Progenitor cell of endocrine pancreas (in vitro differentiated cells): ENCODE results near the gene PTPN21. TPM values are rescaled to one million over a fixed set of nuclear protein-coding genes. Genes with fewer than 3 reads are reported as not detected.

Experiments used
- DNase-seq: peaks from one replicate; pipeline ENCODE4 v3.0.0; 2021; ENCODE audit warnings: low spot score; ENCODE audit not compliant: unreplicated experiment
- H3K27ac Mint-ChIP-seq: 2 replicates; pipeline ENCODE4 v1.8.0; 2021; ENCODE audit warnings: mild to moderate bottlenecking, moderate library complexity, mixed read lengths
- H3K27me3 Mint-ChIP-seq: 2 replicates; pipeline ENCODE4 v1.8.0; 2021; ENCODE audit warnings: mixed read lengths
- H3K36me3 Mint-ChIP-seq: 2 replicates; pipeline ENCODE4 v1.8.0; 2022; ENCODE audit warnings: mixed read lengths; ENCODE audit not compliant: insufficient read depth
- H3K4me1 Mint-ChIP-seq: 2 replicates; pipeline ENCODE4 v1.8.0; 2021; ENCODE audit warnings: low read depth, mixed read lengths
- H3K4me3 Mint-ChIP-seq: 2 replicates; pipeline ENCODE4 v1.8.0; 2021; ENCODE audit warnings: low read depth, mild to moderate bottlenecking, moderate library complexity, mixed read lengths
- H3K9me3 Mint-ChIP-seq: 2 replicates; pipeline ENCODE4 v1.8.0; 2021; ENCODE audit warnings: low read depth, mixed read lengths
- total RNA-seq: library from RNA; stranded (reverse); gene quantifications from 2 replicates; pipeline ENCODE4 v1.2.1, GENCODE V29; 2021
- TF ChIP-seq, protein P1 (sequence below): fragments of 200-600 bp; sonication (generic); IDR thresholded peaks from one replicate; pipeline ENCODE4 v1.5.0; 2021; ENCODE audit warnings: antibody characterized with exemption, mild to moderate bottlenecking; ENCODE audit not compliant: unreplicated experiment

Gene PTPN21
- total RNA-seq, 1 donor from 2014 or later, result 40.0 TPM

DNA sequence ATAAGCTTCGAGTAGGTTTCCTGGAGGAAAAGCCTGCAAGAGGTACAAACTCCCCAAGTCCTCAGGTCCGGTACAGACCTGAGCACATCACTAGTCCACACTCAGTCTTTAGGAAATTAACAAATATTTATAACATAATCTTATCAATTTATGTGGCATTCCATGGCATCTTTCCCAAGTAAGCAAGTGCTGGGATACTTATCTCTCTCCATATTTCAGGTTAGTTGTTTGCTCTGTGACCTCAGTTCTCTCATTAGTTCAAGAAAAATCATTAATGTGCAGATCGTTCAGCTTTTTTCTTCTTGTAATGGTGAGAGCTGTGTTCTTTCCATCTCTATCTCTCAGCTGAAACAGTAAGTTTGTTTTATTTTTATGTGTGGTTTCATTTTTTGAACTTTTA lies 134.6 kb downstream of the PTPN21 start:
- Mint-ChIP-seq H3K4me1 (peaks cover 4% of the 10 kb centered on the region), H3K9me3 (peaks cover 16% of the 10 kb centered on the region), H3K27me3 (no peaks in the 10 kb centered on the region), H3K4me3 (no peak overlapping the region), H3K36me3 (peaks cover 42% of the 10 kb centered on the region), H3K27ac (peak overlapping the region; percentile 19)
- DNase-seq, result no peak
- TF ChIP-seq, protein P1, sequence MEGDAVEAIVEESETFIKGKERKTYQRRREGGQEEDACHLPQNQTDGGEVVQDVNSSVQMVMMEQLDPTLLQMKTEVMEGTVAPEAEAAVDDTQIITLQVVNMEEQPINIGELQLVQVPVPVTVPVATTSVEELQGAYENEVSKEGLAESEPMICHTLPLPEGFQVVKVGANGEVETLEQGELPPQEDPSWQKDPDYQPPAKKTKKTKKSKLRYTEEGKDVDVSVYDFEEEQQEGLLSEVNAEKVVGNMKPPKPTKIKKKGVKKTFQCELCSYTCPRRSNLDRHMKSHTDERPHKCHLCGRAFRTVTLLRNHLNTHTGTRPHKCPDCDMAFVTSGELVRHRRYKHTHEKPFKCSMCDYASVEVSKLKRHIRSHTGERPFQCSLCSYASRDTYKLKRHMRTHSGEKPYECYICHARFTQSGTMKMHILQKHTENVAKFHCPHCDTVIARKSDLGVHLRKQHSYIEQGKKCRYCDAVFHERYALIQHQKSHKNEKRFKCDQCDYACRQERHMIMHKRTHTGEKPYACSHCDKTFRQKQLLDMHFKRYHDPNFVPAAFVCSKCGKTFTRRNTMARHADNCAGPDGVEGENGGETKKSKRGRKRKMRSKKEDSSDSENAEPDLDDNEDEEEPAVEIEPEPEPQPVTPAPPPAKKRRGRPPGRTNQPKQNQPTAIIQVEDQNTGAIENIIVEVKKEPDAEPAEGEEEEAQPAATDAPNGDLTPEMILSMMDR, result no peak

DNA sequence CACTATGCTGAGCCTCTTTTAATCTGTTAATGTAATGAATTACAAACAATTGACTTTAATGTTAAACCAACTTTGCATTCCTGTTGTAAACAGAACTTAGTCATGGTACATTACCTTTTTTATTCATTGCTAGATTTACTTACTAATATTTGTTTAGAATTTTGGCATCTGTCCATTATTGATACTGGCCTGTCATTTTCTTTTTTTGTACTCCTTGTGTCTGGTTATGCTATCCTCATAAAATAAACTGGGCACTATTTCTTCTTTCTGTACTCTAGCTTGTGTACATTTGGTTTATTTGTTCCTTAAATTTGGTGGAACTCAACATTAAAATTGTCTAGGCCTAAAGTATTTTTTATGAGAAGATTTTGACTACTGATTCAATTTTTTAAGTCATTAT lies 137.2 kb downstream of the PTPN21 start:
- Mint-ChIP-seq H3K9me3 (peaks cover 39% of the 10 kb centered on the region), H3K27ac (no peak overlapping the region), H3K4me1 (peaks cover 4% of the 10 kb centered on the region), H3K36me3 (peaks cover 68% of the 10 kb centered on the region), H3K4me3 (no peak overlapping the region), H3K27me3 (no peaks in the 10 kb centered on the region)
- no peak for DNase-seq
- TF ChIP-seq, protein P1, result no peak

Other genes with a start within 250 kb of the PTPN21 start
- gene KCNK10, start 231.7 kb downstream of the PTPN21 start, total RNA-seq, result 0.24 and 0.80 TPM in 2 replicates
- gene SPATA7, start 169.3 kb downstream of the PTPN21 start, total RNA-seq, result 32.5 and 32.7 TPM in 2 replicates
- 102 and 116 TPM in 2 replicates for gene ZC3H14, start 8.0 kb upstream of the PTPN21 start, total RNA-seq
- 6.0 and 6.1 TPM in 2 replicates for gene EML5, start 237.9 kb upstream of the PTPN21 start, total RNA-seq